GM19351 (cell line): ENCODE results near the gene COX17.
"Not testable (repeated sequence)": the region's sequence is repeated elsewhere in the genome, so short reads cannot be mapped to it uniquely, and the experiment has no call there.

Experiments
- ATAC-seq: cut with Tn5 transposase; IDR thresholded peaks from one replicate; pipeline ENCODE4 v1.9.1; 2021; ENCODE audit warnings: mild to moderate bottlenecking, moderate library complexity; ENCODE audit not compliant: unreplicated experiment

COX17 gene

DNA sequence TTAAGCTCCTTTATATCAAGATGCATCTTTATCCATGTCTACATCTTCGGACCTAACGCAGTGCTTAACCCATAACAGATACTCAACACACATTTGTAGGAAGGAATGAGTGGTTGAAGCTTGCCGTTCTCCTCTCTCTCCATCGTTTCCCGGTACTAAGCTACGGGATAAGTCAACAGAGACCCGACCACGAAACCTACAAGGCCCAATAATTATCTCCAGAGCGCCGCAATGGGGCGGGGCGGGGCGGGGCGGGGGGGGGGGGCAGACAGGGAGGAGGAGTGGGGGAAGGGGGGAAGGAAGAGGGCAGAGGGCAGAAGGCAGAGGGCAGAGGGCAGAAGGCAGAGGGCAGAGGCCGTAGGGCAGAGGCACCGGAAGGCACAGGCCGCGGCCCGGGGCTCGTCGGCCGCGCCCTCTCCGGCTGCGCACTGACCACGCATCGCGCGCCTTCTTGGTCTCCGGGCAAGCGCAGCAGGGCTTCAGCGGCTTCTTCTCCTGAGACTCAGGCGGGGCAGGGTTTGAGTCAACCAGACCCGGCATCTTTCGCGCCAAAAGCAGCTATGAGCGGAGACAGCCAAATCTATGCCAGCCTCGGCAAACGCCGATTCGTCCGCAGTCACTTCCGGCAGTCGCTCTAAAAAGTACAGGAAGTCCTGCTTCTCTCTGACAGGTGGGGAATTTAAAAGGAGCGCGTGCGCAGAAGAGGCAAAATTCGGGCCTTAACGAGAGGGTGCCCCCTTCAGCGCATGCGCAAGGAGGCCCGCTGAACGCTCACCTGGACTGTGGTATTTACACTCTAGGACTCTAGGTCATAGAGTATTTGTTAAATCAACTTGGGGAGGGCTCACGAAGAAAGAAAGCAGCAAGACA, at the start of gene COX17:
COX17 (minus strand) TSS at position 636 of the 870 bp plus-strand sequence; CDS start at position 540, 96 bp downstream.
- ATAC-seq = peak; percentile 85

- ATAC-seq = no peak
Observed at GRCh38 chr3:119726909-119727308, 49.7 kb upstream of the COX17 start.

DNA sequence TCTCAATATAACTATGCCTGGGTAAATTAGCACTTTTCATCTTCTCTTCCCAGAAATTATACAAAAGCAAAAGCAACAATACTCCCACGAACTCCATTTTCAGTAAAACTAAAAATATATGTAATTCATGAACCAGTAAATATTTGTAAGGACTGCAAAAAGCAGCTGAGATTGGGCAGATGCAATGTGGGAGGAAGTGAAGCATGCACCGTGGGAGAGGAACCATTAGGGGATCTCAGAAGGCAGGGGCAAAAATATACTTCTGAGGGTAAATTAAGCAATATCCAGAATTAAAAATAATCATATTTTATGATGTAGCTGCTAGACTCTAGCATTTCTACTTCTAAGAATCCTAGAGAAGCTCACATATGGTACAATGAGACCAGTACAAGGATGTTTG, 45.8 kb upstream of the COX17 start:
- ATAC-seq = no peak

- no peak for ATAC-seq
Observed at GRCh38 chr3:119717520-119717919, 40.3 kb upstream of the COX17 start.

DNA sequence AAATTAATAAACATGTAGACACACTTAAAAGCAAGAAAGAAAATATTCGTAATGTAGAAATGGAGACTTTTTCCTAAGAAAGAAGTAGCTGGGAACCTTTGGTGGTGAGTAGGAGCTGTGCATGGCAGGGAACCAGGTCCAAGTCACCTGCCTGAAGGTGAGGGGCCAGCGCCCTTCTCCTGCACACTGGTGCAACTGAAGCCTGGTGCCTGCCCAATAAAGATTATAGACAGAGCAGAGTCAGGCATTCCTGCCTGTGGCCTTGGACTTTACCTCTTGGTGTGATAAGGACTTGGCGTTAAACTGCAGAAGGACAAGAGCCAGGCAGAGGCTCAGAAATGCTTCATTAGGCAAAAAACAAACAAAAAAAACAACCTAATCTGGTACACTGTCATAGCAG, 39.8 kb upstream of the COX17 start:
- ATAC-seq = no peak

- no peak for ATAC-seq
Observed at GRCh38 chr3:119715105-119715504, 37.9 kb upstream of the COX17 start.

- ATAC-seq = no peak
Observed at GRCh38 chr3:119703820-119704531, 26.8 kb upstream of the COX17 start.

GRCh38 chr3:119702530-119703527, 25.6 kb upstream of the COX17 start, which contains the start of gene CFAP91:
Gene CFAP91 (plus strand): TSS chr3:119703022. CDS start chr3:119703099, 77 bp downstream.
- peak; percentile 91 for ATAC-seq

DNA sequence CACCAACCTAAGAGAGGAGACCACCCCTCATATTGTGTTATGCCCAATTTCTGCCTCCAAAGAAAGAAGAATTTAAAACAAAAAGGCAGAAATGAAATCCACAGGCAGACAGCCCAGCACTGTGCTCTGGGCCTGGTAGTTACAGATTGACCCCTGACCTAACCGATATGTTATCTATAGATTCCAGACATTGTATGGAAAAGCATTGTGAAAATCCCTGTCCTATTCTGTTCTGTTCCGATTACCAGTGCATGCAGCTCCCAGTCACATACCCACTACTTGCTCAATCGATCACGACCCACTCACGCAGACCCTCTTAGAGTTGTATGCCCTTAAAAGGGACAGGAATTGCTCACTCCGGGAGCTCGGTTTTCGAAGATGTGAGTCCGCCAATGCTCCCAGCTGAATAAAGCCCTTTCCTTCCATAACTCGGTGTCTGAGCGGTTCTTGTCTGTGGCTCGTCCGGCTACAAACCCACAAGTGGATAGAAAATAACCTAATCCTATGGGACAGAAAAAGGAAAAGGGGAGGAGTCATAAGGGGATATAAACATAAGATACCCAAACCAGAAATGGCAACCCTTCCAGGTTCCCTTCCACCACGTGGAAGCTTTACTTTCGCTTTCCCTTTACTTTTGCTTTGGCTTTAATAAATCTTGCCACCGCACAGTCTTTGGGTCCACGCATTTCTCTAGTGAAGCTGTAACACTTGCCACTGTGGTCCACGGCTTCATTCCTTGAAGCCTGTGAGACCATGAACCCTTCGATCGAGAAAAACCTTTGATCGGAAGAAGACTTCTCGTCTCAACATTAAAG, 23.9 kb upstream of the COX17 start:
- peak; percentile 5 for ATAC-seq

GRCh38 chr3:119700269-119700919, 23.2 kb upstream of the COX17 start:
- peak; percentile 29 for ATAC-seq

GRCh38 chr3:119697394-119697793, 20.2 kb upstream of the COX17 start:
- ATAC-seq = peak; percentile 46

DNA sequence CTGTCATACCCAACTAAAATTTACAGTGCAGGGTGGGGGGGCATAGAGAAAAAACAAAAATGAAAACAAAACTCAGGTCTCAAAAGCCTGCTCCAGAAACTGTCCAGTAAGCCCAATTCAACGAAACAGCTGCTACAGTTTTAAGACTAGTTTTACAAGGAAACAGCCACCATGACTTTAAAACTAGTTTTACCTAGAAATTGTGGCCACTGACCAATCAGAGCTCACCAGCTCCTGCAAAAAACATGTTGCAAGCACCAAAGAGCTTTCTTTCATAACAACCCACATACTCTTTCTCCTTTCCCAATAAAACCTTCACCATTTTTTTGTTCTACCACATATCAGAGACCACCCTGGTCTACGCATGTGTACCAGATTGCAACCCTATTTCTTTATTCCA, 18.3 kb upstream of the COX17 start:
- ATAC-seq = no peak

- no peak for ATAC-seq
Observed at GRCh38 chr3:119690043-119690656, 12.9 kb upstream of the COX17 start.

DNA sequence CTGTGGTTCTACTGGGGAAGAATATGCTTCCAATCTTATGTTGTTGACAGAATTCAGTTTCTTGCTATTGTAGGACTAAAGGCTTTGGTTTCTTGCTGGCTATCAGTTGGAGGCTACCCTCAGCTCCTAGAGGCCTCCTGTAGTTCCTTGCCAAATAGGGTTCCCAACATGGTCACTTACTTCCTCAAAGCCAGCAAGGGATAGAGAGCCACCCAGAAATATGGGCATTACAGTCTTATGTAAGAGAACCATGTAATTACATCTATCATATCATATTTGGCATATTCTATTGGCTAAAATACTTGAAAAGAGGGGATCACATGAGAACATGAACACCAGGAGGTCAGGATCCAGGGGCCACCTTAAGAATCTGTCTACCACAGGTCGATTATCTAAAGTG, 6.2 kb upstream of the COX17 start:
- no peak for ATAC-seq

- peak; percentile 32 for ATAC-seq
Observed at GRCh38 chr3:119681279-119681678, 4.1 kb upstream of the COX17 start.

- no peak for ATAC-seq
Observed at GRCh38 chr3:119679874-119680273, 2.7 kb upstream of the COX17 start.

DNA sequence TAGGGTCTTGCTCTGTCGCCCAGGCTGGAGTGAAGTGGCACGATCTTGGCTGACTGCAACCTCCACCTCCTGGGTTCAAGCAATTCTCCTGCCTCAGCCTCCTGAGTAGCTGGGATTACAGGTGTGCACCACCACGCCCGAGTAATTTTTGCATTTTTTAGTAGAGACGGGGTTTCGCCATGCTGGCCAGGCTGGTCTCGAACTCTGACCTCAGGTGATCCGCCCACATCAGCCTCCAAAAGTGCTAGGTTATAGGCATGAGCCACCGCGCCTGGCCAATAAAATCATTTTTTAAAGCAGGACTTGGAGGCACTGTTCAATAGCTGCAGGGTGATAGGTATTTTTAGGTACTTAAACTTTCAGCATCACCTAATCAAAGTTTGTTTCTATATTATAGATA, 1.0 kb upstream of the COX17 start:
- ATAC-seq = not testable (repeated sequence)

DNA sequence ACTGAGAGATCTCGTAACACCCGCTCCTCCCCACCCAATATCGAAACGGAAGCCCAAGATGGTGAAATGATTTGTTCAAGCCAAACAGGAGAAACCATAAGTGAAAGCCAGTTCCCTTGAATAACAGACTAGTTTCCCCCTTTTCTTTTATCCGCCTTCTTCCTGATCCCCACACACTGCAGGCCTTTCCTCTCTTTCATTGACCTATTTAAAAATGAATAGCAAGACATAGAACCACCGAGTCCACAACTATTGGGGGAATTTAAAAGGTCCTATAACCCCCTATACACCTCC, 382 bp upstream of the COX17 start:
- peak; percentile 0 for ATAC-seq

DNA sequence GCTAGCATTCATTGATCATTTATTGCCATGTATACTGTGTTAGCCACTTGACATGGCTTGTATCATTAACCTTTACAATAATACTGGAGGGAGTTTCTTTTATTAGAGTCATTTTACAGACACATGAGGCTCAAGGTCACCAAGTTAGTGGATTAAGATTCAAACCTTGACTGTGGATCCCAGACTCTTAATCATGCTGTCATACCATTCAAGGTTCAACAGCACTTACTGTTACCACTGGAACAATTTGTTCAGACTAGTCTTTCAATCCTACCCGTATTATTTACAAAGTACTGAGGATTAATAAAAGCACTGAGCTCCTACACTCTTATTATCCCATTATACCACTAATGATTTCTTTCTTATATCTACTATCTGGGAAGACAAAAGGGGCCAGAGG, 1.2 kb downstream of the COX17 start:
- no peak for ATAC-seq
